GM19467 (cell line): Measurements from ENCODE around the gene CLDN24.

Experiments used
- ATAC-seq: cut with Tn5 transposase; IDR thresholded peaks from one replicate; pipeline ENCODE4 v1.9.1; 2021; ENCODE audit warnings: mild to moderate bottlenecking, moderate library complexity; ENCODE audit not compliant: unreplicated experiment

CLDN24 gene

GRCh38 chr4:183323295-183323694, 1.1 kb upstream of the CLDN24 start:
- no peak for ATAC-seq

GRCh38 chr4:183321516-183321915, 710 bp downstream of the CLDN24 start:
- no peak for ATAC-seq

- no peak for ATAC-seq
These were observed 1.1 kb downstream of the CLDN24 start for GRCh38 chr4:183321079-183321478.

GRCh38 chr4:183320211-183321059, 1.8 kb downstream of the CLDN24 start, which contains the start of gene CLDN22:
TSS of gene CLDN22 (minus strand) at chr4:183320276. CDS start at chr4:183320218, 58 bp downstream.
- no peak for ATAC-seq

- no peak for ATAC-seq
These were observed 3.6 kb downstream of the CLDN24 start for GRCh38 chr4:183318656-183319055.

GRCh38 chr4:183314806-183315205, 7.4 kb downstream of the CLDN24 start:
- ATAC-seq, result no peak

- no peak for ATAC-seq
These were observed 7.9 kb downstream of the CLDN24 start for GRCh38 chr4:183314336-183314735.

GRCh38 chr4:183312841-183313240, 9.4 kb downstream of the CLDN24 start:
- ATAC-seq, result no peak

GRCh38 chr4:183306811-183307210, 15.4 kb downstream of the CLDN24 start:
- no peak for ATAC-seq

GRCh38 chr4:183304538-183304937, 17.7 kb downstream of the CLDN24 start:
- ATAC-seq, result no peak

GRCh38 chr4:183304067-183304466, 18.2 kb downstream of the CLDN24 start:
- ATAC-seq, result no peak

GRCh38 chr4:183303301-183303700, 18.9 kb downstream of the CLDN24 start:
- ATAC-seq, result no peak

GRCh38 chr4:183300655-183301054, 21.6 kb downstream of the CLDN24 start:
- ATAC-seq, result no peak

GRCh38 chr4:183300070-183300469, 22.2 kb downstream of the CLDN24 start:
- no peak for ATAC-seq

GRCh38 chr4:183299464-183299863, 22.8 kb downstream of the CLDN24 start:
- no peak for ATAC-seq

GRCh38 chr4:183297675-183298074, 24.6 kb downstream of the CLDN24 start:
- ATAC-seq, result peak; percentile 87

GRCh38 chr4:183295711-183296110, 26.5 kb downstream of the CLDN24 start:
- ATAC-seq, result no peak

- ATAC-seq, result no peak
These were observed 31.2 kb downstream of the CLDN24 start for GRCh38 chr4:183291070-183291469.

- no peak for ATAC-seq
These were observed 32.5 kb downstream of the CLDN24 start for GRCh38 chr4:183289688-183290087.

- ATAC-seq, result no peak
These were observed 33.3 kb downstream of the CLDN24 start for GRCh38 chr4:183288955-183289354.

- peak; percentile 74 for ATAC-seq
These were observed 34.5 kb downstream of the CLDN24 start for GRCh38 chr4:183287677-183288076.

- ATAC-seq, result peak; percentile 79
These were observed 34.9 kb downstream of the CLDN24 start for GRCh38 chr4:183287309-183287659.
